Upper lobe of left lung (tissue), 6 donors: ENCODE measurements around the gene PDE7B. TPM values are rescaled to one million over a fixed set of nuclear protein-coding genes. Genes with fewer than 3 reads are reported as not detected.
A peak's percentile ranks its signal among the peaks of the same experiment; 100 is the strongest.
"Not testable (repeated sequence)": the region's sequence is repeated elsewhere in the genome, so short reads cannot be mapped to it uniquely, and the experiment has no call there.

Experiments used
- ATAC-seq, 2 donors: fragments of 200-7000 bp; cut with Tn5 transposase; one replicate each; pipeline ENCODE4 v1.9.1; 2022; ENCODE audit warnings: mild to moderate bottlenecking in 2 of 2, moderate library complexity in 2 of 2; ENCODE audit not compliant: low FRiP score in 2 of 2
- DNase-seq, 2 donors: peaks; one replicate each; pipeline ENCODE4 v3.0.0-alpha.2; 2019 to 2020
- H3K27ac ChIP-seq, 4 donors: fragments of 200-600 bp; sonication (generic); one replicate each; pipeline ENCODE4 v1.5.1; 2016 to 2019
- H3K27me3 ChIP-seq, 4 donors: fragments of 200-600 bp; sonication (generic); one replicate each; pipeline ENCODE4 v1.5.1; 2017 to 2019
- H3K36me3 ChIP-seq, 4 donors: fragments of 200-600 bp; sonication (generic); one replicate each; pipeline ENCODE4 v1.5.1; 2016 to 2019
- H3K4me1 ChIP-seq, 4 donors: fragments of 200-600 bp; sonication (generic); one replicate each; pipeline ENCODE4 v1.5.1; 2018 to 2019
- H3K4me3 ChIP-seq, 4 donors: fragments of 200-600 bp; sonication (generic); one replicate each; pipeline ENCODE4 v1.5.1; 2017 to 2019; ENCODE audit warnings: mild to moderate bottlenecking in 2 of 4, moderate library complexity in 1 of 4
- H3K9me3 ChIP-seq, 4 donors: fragments of 200-600 bp; sonication (generic); one replicate each; pipeline ENCODE4 v1.5.1; 2018 to 2019
- CTCF ChIP-seq, 6 experiments: fragments of 450-650 bp in 4 of 6; fragments of 200-600 bp in 2 of 6; sonication (generic) in 2 of 6; IDR thresholded peaks; one replicate each; pipeline ENCODE4 v1.5.1; 2016 to 2019; ENCODE audit warnings: antibody characterized with exemption in 6 of 6
- EP300 ChIP-seq, 4 donors: sonication (generic); formaldehyde crosslinking; IDR thresholded peaks; one replicate each; pipeline ENCODE4 v1.5.1; 2017; ENCODE audit warnings: antibody characterized with exemption in 4 of 4, control low read depth in 2 of 4
- POLR2A ChIP-seq, 4 donors: fragments of 450-650 bp; IDR thresholded peaks; one replicate each; pipeline ENCODE4 v1.5.1; 2016 to 2017; ENCODE audit warnings: antibody characterized with exemption in 4 of 4, mild to moderate bottlenecking in 2 of 4
- POLR2AphosphoS5 ChIP-seq, 2 donors: sonication (generic); formaldehyde crosslinking; IDR thresholded peaks; one replicate each; pipeline ENCODE4 v1.5.1; 2017; ENCODE audit warnings: antibody characterized with exemption in 2 of 2
- WGBS, 2 donors: methylation state at CpG; one replicate each; pipeline ENCODE4 v1.1.5; 2017 to 2018; 5-methylcytosine and 5-hydroxymethylcytosine counted together
- total RNA-seq, 6 donors: library from RNA; depleted of rRNA in 4 of 6; stranded (reverse); fragments of >200 nt in 4 of 6; gene quantifications; one replicate each; pipeline versions ENCODE4 v1.1.0 to v1.2.1, GENCODE V29; 2016 to 2021
- donor health status: DM: no; HTN: no; CAD: no; lungs with moderate emphysema.
- donor health status: DM: no; HTN: yes; CAD: no; lungs with severe emphysema.

PDE7B gene
- total RNA-seq, 6 donors from 2014 or later = 1.0 to 4.4 (median 2.6) TPM

- DNase-seq = peak in 1 of 2 donors; percentile 27
- Histone ChIP-seq H3K27ac (peak overlapping the region in 3 of 4 donors; percentile 22 to 52 (median 33)), H3K27me3 (no peaks in the 10 kb centered on the region), H3K4me3 (no peak overlapping the region), H3K9me3 (no peaks in the 10 kb centered on the region), H3K4me1 (peaks cover 0 to 8% (median 0%) of the 10 kb centered on the region in 4 donors), H3K36me3 (no peaks in the 10 kb centered on the region)
- WGBS, 2 donors = 39 to 47% methylated on average over 3 to 7 of the region's 7 CpGs
- ATAC-seq = peak; percentile 52 to 68
- no peak for TF ChIP-seq POLR2A (IDR thresholded peaks at IDR 0.05)
- TF ChIP-seq EP300 (IDR thresholded peaks at IDR 0.05) = no peak
- no peak for TF ChIP-seq CTCF (IDR thresholded peaks at IDR 0.05)
- TF ChIP-seq POLR2AphosphoS5 (IDR thresholded peaks at IDR 0.05) = no peak
Measured at GRCh38 chr6:136103763-136104311, 252.3 kb downstream of the PDE7B start.

- no peak for DNase-seq
- 71 to 86% methylated on average over 2 of the region's 2 CpGs for WGBS, 2 donors
- Histone ChIP-seq H3K27me3 (no peaks in the 10 kb centered on the region), H3K36me3 (no peaks in the 10 kb centered on the region), H3K4me3 (no peak overlapping the region), H3K9me3 (no peaks in the 10 kb centered on the region), H3K27ac (peak overlapping the region in 1 of 4 donors; percentile 22), H3K4me1 (peaks cover 0 to 8% (median 0%) of the 10 kb centered on the region in 4 donors)
- no peak for ATAC-seq
- TF ChIP-seq POLR2AphosphoS5 (IDR thresholded peaks at IDR 0.05) (no peak), CTCF (IDR thresholded peaks at IDR 0.05) (no peak), POLR2A (IDR thresholded peaks at IDR 0.05) (no peak), EP300 (IDR thresholded peaks at IDR 0.05) (no peak)
Measured at GRCh38 chr6:136104556-136104955, 253.1 kb downstream of the PDE7B start.

- not testable (repeated sequence) for H3K9me3 ChIP-seq, ATAC-seq, DNase-seq, H3K27ac ChIP-seq, H3K4me3 ChIP-seq, H3K27me3 ChIP-seq, H3K4me1 ChIP-seq, H3K36me3 ChIP-seq
- WGBS, 2 donors = 85 to 89% methylated on average over 4 of the region's 4 CpGs
Measured at GRCh38 chr6:136105797-136106196, 254.3 kb downstream of the PDE7B start.

- no peaks in the 10 kb centered on the region for H3K27me3 ChIP-seq
- peaks cover 0 to 8% (median under 1%) of the 10 kb centered on the region in 4 donors for H3K4me1 ChIP-seq
- WGBS, 2 donors = 54 to 65% methylated on average over 10 of the region's 10 CpGs
- H3K9me3 ChIP-seq = no peaks in the 10 kb centered on the region
- DNase-seq = no peak
- H3K4me3 ChIP-seq = no peak overlapping the region
- no peak overlapping the region for H3K27ac ChIP-seq
- ATAC-seq = no peak
- no peaks in the 10 kb centered on the region for H3K36me3 ChIP-seq
- TF ChIP-seq CTCF (IDR thresholded peaks at IDR 0.05) (no peak), POLR2AphosphoS5 (IDR thresholded peaks at IDR 0.05) (no peak), POLR2A (IDR thresholded peaks at IDR 0.05) (no peak), EP300 (IDR thresholded peaks at IDR 0.05) (no peak)
Measured at GRCh38 chr6:136108361-136108945, 257.0 kb downstream of the PDE7B start.

- Histone ChIP-seq H3K27me3 (no peaks in the 10 kb centered on the region), H3K4me1 (peaks cover 0 to 17% (median 0%) of the 10 kb centered on the region in 4 donors), H3K9me3 (no peaks in the 10 kb centered on the region), H3K4me3 (no peak overlapping the region), H3K27ac (no peak overlapping the region), H3K36me3 (no peaks in the 10 kb centered on the region)
- no peak for ATAC-seq
- TF ChIP-seq EP300 (IDR thresholded peaks at IDR 0.05) (no peak), CTCF (IDR thresholded peaks at IDR 0.05) (no peak), POLR2A (IDR thresholded peaks at IDR 0.05) (no peak), POLR2AphosphoS5 (IDR thresholded peaks at IDR 0.05) (no peak)
- no peak for DNase-seq
- WGBS, 2 donors = 76 to 86% methylated on average over 2 of the region's 2 CpGs
Measured at GRCh38 chr6:136111831-136112230, 260.3 kb downstream of the PDE7B start.
